Brain microvascular endothelial cell (primary cell): ENCODE measurements around the gene TMEM203.

Experiments
- DNase-seq: peaks from one replicate; pipeline ENCODE4 v3.0.0-alpha.2; 2020
- H3K27ac ChIP-seq: fragments of 250-450 bp; sonication (Bioruptor Pico); 2 replicates; pipeline ENCODE4 v1.5.1; 2020; ENCODE audit warnings: mild to moderate bottlenecking, moderate library complexity
- H3K27me3 ChIP-seq: fragments of 250-450 bp; sonication (Bioruptor Pico); replicated peaks from 2 replicates; pipeline ENCODE4 v1.5.1; 2020; ENCODE audit warnings: mild to moderate bottlenecking
- H3K36me3 ChIP-seq: fragments of 250-450 bp; sonication (Bioruptor Pico); replicated peaks from 2 replicates; pipeline ENCODE4 v1.5.1; 2020; ENCODE audit warnings: mild to moderate bottlenecking
- H3K4me3 ChIP-seq: 2 replicates; pipeline ENCODE4 v1.5.1; 2011; ENCODE audit warnings: low read depth, mild to moderate bottlenecking, control low read depth, low read length, moderate library complexity
- CTCF ChIP-seq: IDR thresholded peaks from 2 replicates; pipeline ENCODE4 v1.5.1; 2011; ENCODE audit warnings: low read depth, mild to moderate bottlenecking, moderate library complexity, low read length, control low read depth, inconsistent platforms; ENCODE audit errors: missing control alignments
- in situ Hi-C: cut with HindIII; loops from 2 replicates; pipeline ENCODE4 v1.10.0; 2017; ENCODE audit warnings: low sequenced_read_pairs, low pct_ligation_motif_present

TMEM203 gene

GRCh38 chr9:137205126-137206069 is at the start of gene TMEM203, which contains the start of gene NDOR1:
TSS of gene TMEM203 (minus strand) at chr9:137205648. CDS start at chr9:137205414, 234 bp downstream.
TSS of gene NDOR1 (plus strand) at chr9:137205700. CDS start at chr9:137205778, 78 bp downstream.
- in situ Hi-C loops = no loop called here
- peak; percentile 71 for DNase-seq
- Histone ChIP-seq H3K4me3 (peak within 1 kb of the TSS; percentile 90), H3K36me3 (no peaks in the 10 kb centered on the region), H3K27me3 (no peaks in the 10 kb centered on the region), H3K27ac (peak within 1 kb of the TSS; percentile 73)
- TF ChIP-seq CTCF = no peak

- Histone ChIP-seq H3K27me3 (no peaks in the 10 kb centered on the region), H3K4me3 (peak within 1 kb of the TSS; percentile 92), H3K27ac (peak within 1 kb of the TSS; percentile 27), H3K36me3 (peaks cover 14% of the 10 kb centered on the region)
- in situ Hi-C loops = no loop called here
- peak; percentile 68 for DNase-seq
- no peak for TF ChIP-seq CTCF
Observed at GRCh38 chr9:137254624-137255447, 49.4 kb upstream of the TMEM203 start, which contains the start of gene NELFB. TSS of gene NELFB (plus strand) at chr9:137255327.

- no peak overlapping the region for H3K27ac ChIP-seq
- peaks cover 10% of the 10 kb centered on the region for H3K36me3 ChIP-seq
- H3K4me3 ChIP-seq = peak overlapping the region; percentile 92
- DNase-seq = no peak
- no peaks in the 10 kb centered on the region for H3K27me3 ChIP-seq
- no peak for TF ChIP-seq CTCF
- in situ Hi-C loops = no loop called here
Observed at GRCh38 chr9:137253717-137254623, 48.5 kb upstream of the TMEM203 start.

GRCh38 chr9:137252555-137253506 is 47.4 kb upstream of the TMEM203 start:
- Histone ChIP-seq H3K4me3 (no peak overlapping the region), H3K27me3 (no peaks in the 10 kb centered on the region), H3K36me3 (peaks cover 9% of the 10 kb centered on the region), H3K27ac (no peak overlapping the region)
- no peak for TF ChIP-seq CTCF
- in situ Hi-C loops = no loop called here
- no peak for DNase-seq
